ENCODE results near the gene PIGV.

PIGV gene

DNA sequence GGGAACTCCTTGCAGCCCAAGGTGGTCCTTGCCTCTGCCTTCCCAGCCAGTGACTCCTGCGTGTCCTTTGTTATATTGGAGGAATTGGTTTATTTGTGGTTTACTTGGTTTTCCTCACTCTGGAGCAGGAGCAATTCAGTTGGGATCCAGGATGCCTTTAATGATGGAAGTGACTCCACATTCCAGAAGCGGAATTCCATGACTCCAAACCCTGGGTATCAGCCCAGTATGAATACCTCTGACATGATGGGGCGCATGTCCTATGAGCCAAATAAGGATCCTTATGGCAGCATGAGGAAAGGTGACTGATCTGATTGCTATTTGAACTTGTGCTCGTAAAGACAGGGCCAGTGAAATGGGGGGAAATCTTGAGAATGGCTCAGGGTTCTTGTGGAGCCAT, 15.1 kb upstream of the PIGV start:
- TF ChIP-seq ZFX (IDR thresholded peaks at IDR 0.05): no peak
- TF ChIP-seq, protein P1, sequence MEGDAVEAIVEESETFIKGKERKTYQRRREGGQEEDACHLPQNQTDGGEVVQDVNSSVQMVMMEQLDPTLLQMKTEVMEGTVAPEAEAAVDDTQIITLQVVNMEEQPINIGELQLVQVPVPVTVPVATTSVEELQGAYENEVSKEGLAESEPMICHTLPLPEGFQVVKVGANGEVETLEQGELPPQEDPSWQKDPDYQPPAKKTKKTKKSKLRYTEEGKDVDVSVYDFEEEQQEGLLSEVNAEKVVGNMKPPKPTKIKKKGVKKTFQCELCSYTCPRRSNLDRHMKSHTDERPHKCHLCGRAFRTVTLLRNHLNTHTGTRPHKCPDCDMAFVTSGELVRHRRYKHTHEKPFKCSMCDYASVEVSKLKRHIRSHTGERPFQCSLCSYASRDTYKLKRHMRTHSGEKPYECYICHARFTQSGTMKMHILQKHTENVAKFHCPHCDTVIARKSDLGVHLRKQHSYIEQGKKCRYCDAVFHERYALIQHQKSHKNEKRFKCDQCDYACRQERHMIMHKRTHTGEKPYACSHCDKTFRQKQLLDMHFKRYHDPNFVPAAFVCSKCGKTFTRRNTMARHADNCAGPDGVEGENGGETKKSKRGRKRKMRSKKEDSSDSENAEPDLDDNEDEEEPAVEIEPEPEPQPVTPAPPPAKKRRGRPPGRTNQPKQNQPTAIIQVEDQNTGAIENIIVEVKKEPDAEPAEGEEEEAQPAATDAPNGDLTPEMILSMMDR (conservative IDR thresholded peaks at IDR 0.05): no peak
- no peak overlapping the region for H3K27ac ChIP-seq

- H3K27ac ChIP-seq: no peak overlapping the region
- no peak for TF ChIP-seq ZFX (IDR thresholded peaks at IDR 0.05)
- TF ChIP-seq, protein P1 (conservative IDR thresholded peaks at IDR 0.05): no peak
Measured at GRCh38 chr1:26774462-26774861, 13.3 kb upstream of the PIGV start.

- H3K27ac ChIP-seq: no peak overlapping the region
- no peak for TF ChIP-seq ZFX (IDR thresholded peaks at IDR 0.05)
- TF ChIP-seq, protein P1 (conservative IDR thresholded peaks at IDR 0.05): no peak
Measured at GRCh38 chr1:26775666-26776065, 12.1 kb upstream of the PIGV start.

GRCh38 chr1:26779098-26779668, 8.6 kb upstream of the PIGV start:
- no peak overlapping the region for H3K27ac ChIP-seq
- no peak for TF ChIP-seq ZFX (IDR thresholded peaks at IDR 0.05)
- TF ChIP-seq, protein P1 (conservative IDR thresholded peaks at IDR 0.05): no peak

DNA sequence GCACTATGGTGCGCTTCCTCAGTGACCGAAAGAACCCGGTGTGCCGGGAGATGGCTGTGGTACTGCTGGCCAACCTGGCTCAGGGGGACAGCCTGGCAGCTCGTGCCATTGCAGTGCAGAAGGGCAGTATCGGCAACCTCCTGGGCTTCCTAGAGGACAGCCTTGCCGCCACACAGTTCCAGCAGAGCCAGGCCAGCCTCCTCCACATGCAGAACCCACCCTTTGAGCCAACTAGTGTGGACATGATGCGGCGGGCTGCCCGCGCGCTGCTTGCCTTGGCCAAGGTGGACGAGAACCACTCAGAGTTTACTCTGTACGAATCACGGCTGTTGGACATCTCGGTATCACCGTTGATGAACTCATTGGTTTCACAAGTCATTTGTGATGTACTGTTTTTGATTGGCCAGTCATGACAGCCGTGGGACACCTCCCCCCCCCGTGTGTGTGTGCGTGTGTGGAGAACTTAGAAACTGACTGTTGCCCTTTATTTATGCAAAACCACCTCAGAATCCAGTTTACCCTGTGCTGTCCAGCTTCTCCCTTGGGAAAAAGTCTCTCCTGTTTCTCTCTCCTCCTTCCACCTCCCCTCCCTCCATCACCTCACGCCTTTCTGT, 7.3 kb upstream of the PIGV start:
- no peak overlapping the region for H3K27ac ChIP-seq
- TF ChIP-seq, protein P1 (conservative IDR thresholded peaks at IDR 0.05): no peak
- TF ChIP-seq ZFX (IDR thresholded peaks at IDR 0.05): no peak

DNA sequence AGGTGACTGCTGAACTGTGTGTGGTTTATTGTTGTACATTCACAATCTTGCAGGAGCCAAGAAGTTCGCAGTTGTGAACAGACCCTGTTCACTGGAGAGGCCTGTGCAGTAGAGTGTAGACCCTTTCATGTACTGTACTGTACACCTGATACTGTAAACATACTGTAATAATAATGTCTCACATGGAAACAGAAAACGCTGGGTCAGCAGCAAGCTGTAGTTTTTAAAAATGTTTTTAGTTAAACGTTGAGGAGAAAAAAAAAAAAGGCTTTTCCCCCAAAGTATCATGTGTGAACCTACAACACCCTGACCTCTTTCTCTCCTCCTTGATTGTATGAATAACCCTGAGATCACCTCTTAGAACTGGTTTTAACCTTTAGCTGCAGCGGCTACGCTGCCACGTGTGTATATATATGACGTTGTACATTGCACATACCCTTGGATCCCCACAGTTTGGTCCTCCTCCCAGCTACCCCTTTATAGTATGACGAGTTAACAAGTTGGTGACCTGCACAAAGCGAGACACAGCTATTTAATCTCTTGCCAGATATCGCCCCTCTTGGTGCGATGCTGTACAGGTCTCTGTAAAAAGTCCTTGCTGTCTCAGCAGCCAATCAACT, 6.4 kb upstream of the PIGV start:
- TF ChIP-seq ZFX (IDR thresholded peaks at IDR 0.05): no peak
- TF ChIP-seq, protein P1 (conservative IDR thresholded peaks at IDR 0.05): no peak
- H3K27ac ChIP-seq: no peak overlapping the region

DNA sequence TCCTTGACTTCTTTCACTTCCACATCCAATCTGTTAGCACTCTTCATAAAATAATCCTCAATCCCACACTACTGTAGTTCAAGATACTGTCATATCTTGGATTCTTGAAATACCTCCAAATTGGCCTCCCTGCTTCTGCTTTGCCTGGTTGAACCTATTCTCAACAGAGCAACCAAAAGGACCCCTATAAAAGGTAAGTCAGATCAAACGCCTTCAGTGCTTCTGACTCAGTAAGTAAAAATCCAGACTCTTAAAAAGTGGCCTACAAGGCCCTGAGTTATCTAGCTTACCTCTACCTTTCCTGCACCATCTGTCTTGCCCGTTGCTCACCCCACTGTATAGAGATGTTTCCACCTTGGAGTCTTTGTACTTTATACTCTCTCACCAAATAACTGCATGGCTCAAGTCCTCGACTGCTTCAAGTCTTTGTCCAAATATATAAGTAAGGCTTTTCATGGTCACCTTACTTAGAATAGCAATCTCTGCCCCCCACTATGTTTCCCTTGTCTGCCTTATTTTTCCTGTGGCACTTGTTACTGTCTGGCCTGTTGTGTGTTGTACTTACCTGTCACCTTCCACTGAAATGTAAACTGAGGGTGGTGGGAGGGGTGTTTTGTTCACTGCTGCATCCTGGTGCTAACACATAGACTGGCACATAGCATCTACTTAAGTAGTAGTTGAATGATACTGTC, 5.1 kb upstream of the PIGV start:
- TF ChIP-seq, protein P1 (conservative IDR thresholded peaks at IDR 0.05): no peak
- TF ChIP-seq ZFX (IDR thresholded peaks at IDR 0.05): no peak
- H3K27ac ChIP-seq: no peak overlapping the region

All from C4-2B (cell line).